AG04450 (cell line): Measurements from ENCODE around the gene NRL. TPM values are rescaled to one million over a fixed set of nuclear protein-coding genes. Genes with fewer than 3 reads are reported as not detected.

Experiments used
- CTCF ChIA-PET: fragments of 300-600, 350-600 bp; formaldehyde crosslinking; extraction: SDS; loops from one replicate; lab custom pipeline; 2022; ENCODE audit warnings: antibody characterized with exemption, inconsistent platforms; lab: Charles Lee
- POLR2A ChIA-PET: fragments of 350-600 bp; formaldehyde crosslinking; extraction: SDS; loops from one replicate; lab custom pipeline; 2021; ENCODE audit warnings: antibody characterized with exemption, inconsistent platforms; lab: Yijun Ruan, JAX
- DNase-seq: peaks from one replicate; pipeline ENCODE4 v3.0.0-alpha.2; 2011; ENCODE audit warnings: low read depth, low spot score
- H3K27ac ChIP-seq: one replicate; pipeline ENCODE4 v1.5.1; 2012; ENCODE audit warnings: low read depth, low read length, control low read depth
- H3K27me3 ChIP-seq: one replicate; pipeline ENCODE4 v1.6.0; 2012; ENCODE audit warnings: low read length; ENCODE audit not compliant: control insufficient read depth, insufficient read depth
- H3K4me3 ChIP-seq: 2 replicates; pipeline ENCODE4 v1.5.1; 2011; ENCODE audit warnings: mild to moderate bottlenecking, low read depth, low read length, control low read depth
- H3K9me3 ChIP-seq: 2 replicates; pipeline ENCODE4 v1.5.1; 2012; ENCODE audit warnings: low read length; ENCODE audit not compliant: control insufficient read depth, insufficient read depth
- CTCF ChIP-seq: IDR thresholded peaks from 2 replicates; pipeline ENCODE4 v1.5.1; 2011; ENCODE audit warnings: low read depth, low read length, control low read depth, inconsistent platforms
- polyA plus RNA-seq: library from polyadenylated mRNA; depleted of rRNA; stranded (reverse); fragments of >200 nt; gene quantifications from 2 replicates; pipeline ENCODE4 v1.2.3, GENCODE V29; 2011

NRL gene
- polyA plus RNA-seq, 1 experiment = 0.41 TPM

DNA sequence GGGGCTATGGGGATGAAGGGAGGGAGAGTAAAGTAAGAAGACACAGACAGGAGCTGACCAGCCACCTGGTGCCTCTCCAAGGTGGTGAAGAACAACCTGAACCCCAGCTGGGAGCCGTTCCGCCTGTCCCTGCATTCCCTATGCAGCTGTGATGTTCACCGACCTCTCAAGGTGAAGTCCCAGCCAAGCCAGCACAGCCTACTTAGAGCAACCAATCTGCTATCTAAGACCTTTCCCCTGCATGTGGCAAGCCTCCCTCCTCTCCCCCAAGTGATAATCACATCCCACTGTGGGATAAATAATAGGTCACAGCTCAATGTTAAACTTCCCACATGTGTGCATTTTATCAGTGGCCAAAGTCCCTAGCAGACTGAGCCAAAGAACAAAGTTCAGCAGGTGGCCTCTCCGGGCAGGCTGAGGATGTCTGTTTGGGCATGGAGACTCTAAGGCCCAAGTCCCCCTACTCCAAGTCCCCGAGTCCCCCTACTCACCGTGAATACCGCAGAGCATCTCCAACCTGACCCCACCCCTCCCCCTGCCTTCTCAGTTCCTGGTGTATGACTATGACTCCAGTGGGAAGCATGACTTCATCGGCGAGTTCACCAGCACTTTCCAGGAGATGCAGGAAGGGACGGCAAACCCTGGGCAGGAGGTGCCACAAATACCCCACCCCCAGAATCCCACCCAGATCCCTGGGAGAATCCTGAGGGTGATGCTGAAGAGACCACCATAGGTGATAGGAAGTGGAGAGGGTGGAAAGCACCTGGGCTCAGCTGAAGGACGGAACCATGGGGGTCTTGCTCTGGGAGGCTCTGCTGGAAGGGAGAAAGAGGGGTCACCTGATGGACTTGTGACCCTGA, 39.9 kb downstream of the NRL start:
- POLR2A ChIA-PET = no interaction called here
- no peak for TF ChIP-seq CTCF
- Histone ChIP-seq H3K4me3 (no peak overlapping the region), H3K27ac (no peak overlapping the region), H3K27me3 (peaks cover 53% of the 10 kb centered on the region), H3K9me3 (no peaks in the 10 kb centered on the region)
- no peak for DNase-seq
- CTCF ChIA-PET = interaction anchor here (0.5 to 2.2 kb wide), 4 partner anchors 15 to 913 kb away, joined by 6 to 12 read pairs (median 8); no protein-coding TSS in a partner anchor

DNA sequence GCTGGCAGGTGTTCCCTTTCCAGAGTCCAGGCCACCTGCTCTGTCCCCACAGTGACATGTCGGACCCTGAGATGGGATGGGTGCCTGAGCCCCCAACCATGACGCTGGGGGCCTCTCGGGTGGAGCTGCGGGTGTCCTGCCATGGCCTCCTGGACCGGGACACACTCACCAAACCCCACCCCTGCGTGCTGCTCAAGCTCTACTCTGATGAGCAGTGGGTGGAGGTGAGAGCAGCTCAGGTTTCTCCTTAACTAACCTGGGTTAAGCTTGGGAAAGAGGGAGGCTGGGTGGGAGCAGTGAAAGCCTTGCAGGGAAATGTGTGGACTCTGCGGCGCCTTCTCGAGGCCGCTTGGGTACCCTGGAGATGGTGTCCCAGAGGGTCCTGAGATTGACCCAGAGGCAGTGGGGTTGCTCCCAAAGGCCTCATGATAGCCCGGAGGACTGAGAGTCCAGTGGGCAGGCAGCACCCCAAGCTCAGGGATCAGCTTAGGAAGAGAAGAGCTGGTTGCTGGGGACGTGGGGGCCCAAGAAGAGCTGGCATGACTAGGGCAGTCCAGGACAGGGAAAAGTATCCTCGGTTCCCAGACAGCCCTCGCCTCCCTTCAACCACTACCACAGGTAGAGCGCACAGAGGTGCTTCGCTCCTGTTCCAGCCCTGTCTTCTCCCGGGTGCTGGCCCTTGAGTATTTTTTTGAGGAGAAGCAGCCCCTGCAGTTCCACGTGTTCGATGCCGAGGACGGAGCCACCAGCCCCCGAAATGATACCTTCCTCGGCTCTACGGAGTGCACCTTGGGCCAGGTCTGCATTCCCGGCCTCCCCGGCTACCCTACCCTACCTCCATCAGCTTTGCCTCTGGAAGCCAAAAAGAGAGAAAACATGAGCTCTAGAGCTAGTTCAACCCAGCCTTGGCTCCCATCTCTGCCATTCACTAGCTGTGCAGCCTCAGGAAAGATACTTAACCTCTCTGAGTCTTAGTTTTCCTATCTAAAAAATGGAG, 41.6 kb downstream of the NRL start:
- Histone ChIP-seq H3K9me3 (no peaks in the 10 kb centered on the region), H3K27me3 (peaks cover 52% of the 10 kb centered on the region), H3K4me3 (no peak overlapping the region), H3K27ac (no peak overlapping the region)
- no peak for TF ChIP-seq CTCF
- ChIA-PET POLR2A (no interaction called here), CTCF (interaction anchor here (0.6 to 1.6 kb wide), 4 partner anchors 15 to 566 kb away, joined by 4 to 6 read pairs (median 4); no protein-coding TSS in a partner anchor)
- DNase-seq = no peak

- Histone ChIP-seq H3K4me3 (no peak overlapping the region), H3K9me3 (no peaks in the 10 kb centered on the region), H3K27ac (no peak overlapping the region), H3K27me3 (peaks cover 50% of the 10 kb centered on the region)
- ChIA-PET POLR2A (no interaction called here), CTCF (interaction anchor here (0.6 to 1.6 kb wide), 4 partner anchors 14 to 565 kb away, joined by 4 to 6 read pairs (median 4); no protein-coding TSS in a partner anchor)
- DNase-seq = no peak
- no peak for TF ChIP-seq CTCF
Measured at GRCh38 chr14:24072436-24072835, 42.3 kb downstream of the NRL start.

DNA sequence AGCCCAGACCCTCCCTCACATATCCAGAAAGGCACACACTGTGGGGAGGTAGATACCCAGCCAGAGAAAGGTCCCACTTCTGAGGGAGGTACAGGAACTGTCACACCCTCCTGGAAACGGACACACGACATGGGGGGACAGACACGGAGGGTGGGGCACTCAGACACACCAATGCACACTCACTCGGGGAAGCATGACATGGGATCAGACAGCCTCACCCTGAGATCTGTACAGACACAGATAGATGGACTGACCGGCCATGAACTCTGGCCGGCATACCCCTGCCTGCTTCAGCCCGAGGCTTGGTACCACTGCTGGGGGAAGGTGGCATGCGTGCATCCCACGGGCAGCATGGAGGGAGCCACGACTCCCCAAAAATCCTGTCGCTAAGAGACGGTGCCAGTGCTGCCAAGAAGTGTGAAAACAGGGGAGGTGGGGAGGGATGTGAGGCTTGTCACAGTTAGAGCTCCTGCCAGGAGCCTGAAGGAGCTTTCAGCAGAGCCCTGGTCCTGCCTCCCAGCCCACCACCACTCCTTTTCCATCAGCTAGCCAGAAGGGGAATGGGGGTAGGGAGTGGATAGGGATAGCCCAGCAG, 42.8 kb downstream of the NRL start:
- CTCF ChIA-PET = interaction anchor here (1.4 to 1.6 kb wide), 2 partner anchors 14 to 18 kb away, joined by 5 to 6 read pairs; no protein-coding TSS in a partner anchor
- no peak for TF ChIP-seq CTCF
- DNase-seq = no peak
- Histone ChIP-seq H3K9me3 (no peaks in the 10 kb centered on the region), H3K27ac (no peak overlapping the region), H3K27me3 (peaks cover 53% of the 10 kb centered on the region), H3K4me3 (no peak overlapping the region)
- POLR2A ChIA-PET = no interaction called here
